Activated CD8-positive, alpha-beta T cell treated with anti-CD3 and anti-CD28 coated beads for 36 hours (primary cell): ENCODE data around the gene MTG1. TPM values are rescaled to one million over a fixed set of nuclear protein-coding genes. Genes with fewer than 3 reads are reported as not detected.

Experiments
- ATAC-seq: fragments of 200-7000 bp; cut with Tn5 transposase; one replicate; pipeline ENCODE4 v1.10.0; 2021; ENCODE audit warnings: mild to moderate bottlenecking, moderate library complexity
- CTCF ChIA-PET: fragments of 350-600 bp; sonication (Branson Sonifier 250); formaldehyde crosslinking; loops from one replicate; lab custom pipeline; 2021; ENCODE audit warnings: antibody characterized with exemption; lab: Charles Lee
- POLR2A ChIA-PET: fragments of 350-600 bp; sonication (Branson Sonifier 250); formaldehyde crosslinking; loops from one replicate; lab custom pipeline; 2021; ENCODE audit warnings: antibody characterized with exemption; lab: Charles Lee
- DNase-seq: peaks from one replicate; pipeline ENCODE4 v3.0.0-alpha.2; 2020
- H3K27ac Mint-ChIP-seq: one replicate; pipeline ENCODE4 v1.8.0; 2021; ENCODE audit warnings: mild to moderate bottlenecking, mixed read lengths
- H3K27me3 Mint-ChIP-seq: one replicate; pipeline ENCODE4 v1.8.0; 2021; ENCODE audit warnings: mixed read lengths
- H3K36me3 Mint-ChIP-seq: one replicate; pipeline ENCODE4 v1.8.0; 2021; ENCODE audit warnings: low read depth, mixed read lengths
- H3K4me1 Mint-ChIP-seq: one replicate; pipeline ENCODE4 v1.8.0; 2021; ENCODE audit warnings: low read depth, mixed read lengths
- H3K4me3 Mint-ChIP-seq: one replicate; pipeline ENCODE4 v1.8.0; 2021; ENCODE audit warnings: mild to moderate bottlenecking, moderate library complexity, mixed read lengths
- H3K9me3 Mint-ChIP-seq: one replicate; pipeline ENCODE4 v1.8.0; 2021; ENCODE audit warnings: mixed read lengths
- intact Hi-C: fragments of 100-400 bp; cut with micrococcal nuclease; formaldehyde crosslinking; loops from one replicate; pipeline ENCODE4 v1.10.0; 2022
- total RNA-seq, 2 experiments: library from RNA; stranded (reverse); gene quantifications; one replicate each; pipeline ENCODE4 v1.2.3, GENCODE V29; 2021
- TF ChIP-seq, protein P1 (sequence below): fragments of 200-600 bp; IDR thresholded peaks from one replicate; pipeline ENCODE4 v1.8.0; 2022; ENCODE audit warnings: antibody characterized with exemption, mild to moderate bottlenecking

Gene MTG1
- total RNA-seq, 2 experiments from 2014 or later, result 45.7 to 48.9 TPM

DNA sequence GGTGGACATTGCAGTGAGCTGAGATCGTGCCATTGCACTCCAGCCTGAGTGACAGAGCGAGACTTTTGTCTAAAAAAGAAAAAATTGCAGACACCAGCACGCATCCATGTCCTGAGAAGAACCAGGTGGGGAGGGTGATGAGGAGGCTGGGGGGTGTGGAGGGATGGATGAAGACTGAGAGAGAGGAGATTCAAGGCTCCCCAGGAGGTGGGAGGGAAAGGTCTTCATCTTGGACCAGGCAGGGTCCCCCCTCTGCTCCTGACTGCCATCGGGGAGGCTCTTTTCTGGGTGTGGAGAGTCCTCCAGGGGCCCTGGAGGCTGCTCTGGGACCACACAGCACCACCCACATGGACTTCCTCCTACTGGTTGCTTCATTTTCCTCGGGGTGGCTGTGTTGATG is 61.2 kb downstream of the MTG1 start:
- POLR2A ChIA-PET, result no interaction called here
- DNase-seq, result no peak
- no peaks in the 10 kb centered on the region for H3K27me3 Mint-ChIP-seq
- TF ChIP-seq, protein P1, sequence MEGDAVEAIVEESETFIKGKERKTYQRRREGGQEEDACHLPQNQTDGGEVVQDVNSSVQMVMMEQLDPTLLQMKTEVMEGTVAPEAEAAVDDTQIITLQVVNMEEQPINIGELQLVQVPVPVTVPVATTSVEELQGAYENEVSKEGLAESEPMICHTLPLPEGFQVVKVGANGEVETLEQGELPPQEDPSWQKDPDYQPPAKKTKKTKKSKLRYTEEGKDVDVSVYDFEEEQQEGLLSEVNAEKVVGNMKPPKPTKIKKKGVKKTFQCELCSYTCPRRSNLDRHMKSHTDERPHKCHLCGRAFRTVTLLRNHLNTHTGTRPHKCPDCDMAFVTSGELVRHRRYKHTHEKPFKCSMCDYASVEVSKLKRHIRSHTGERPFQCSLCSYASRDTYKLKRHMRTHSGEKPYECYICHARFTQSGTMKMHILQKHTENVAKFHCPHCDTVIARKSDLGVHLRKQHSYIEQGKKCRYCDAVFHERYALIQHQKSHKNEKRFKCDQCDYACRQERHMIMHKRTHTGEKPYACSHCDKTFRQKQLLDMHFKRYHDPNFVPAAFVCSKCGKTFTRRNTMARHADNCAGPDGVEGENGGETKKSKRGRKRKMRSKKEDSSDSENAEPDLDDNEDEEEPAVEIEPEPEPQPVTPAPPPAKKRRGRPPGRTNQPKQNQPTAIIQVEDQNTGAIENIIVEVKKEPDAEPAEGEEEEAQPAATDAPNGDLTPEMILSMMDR, result no peak
- no peaks in the 10 kb centered on the region for H3K4me1 Mint-ChIP-seq
- H3K9me3 Mint-ChIP-seq, result no peaks in the 10 kb centered on the region
- ATAC-seq, result no peak
- H3K27ac Mint-ChIP-seq, result no peak overlapping the region
- intact Hi-C loops, result no loop called here
- CTCF ChIA-PET, result interaction anchor here (0.7 kb wide), 1 partner anchor 65 kb away, joined by 3 read pairs; no protein-coding TSS in a partner anchor
- H3K36me3 Mint-ChIP-seq, result no peaks in the 10 kb centered on the region
- no peak overlapping the region for H3K4me3 Mint-ChIP-seq

DNA sequence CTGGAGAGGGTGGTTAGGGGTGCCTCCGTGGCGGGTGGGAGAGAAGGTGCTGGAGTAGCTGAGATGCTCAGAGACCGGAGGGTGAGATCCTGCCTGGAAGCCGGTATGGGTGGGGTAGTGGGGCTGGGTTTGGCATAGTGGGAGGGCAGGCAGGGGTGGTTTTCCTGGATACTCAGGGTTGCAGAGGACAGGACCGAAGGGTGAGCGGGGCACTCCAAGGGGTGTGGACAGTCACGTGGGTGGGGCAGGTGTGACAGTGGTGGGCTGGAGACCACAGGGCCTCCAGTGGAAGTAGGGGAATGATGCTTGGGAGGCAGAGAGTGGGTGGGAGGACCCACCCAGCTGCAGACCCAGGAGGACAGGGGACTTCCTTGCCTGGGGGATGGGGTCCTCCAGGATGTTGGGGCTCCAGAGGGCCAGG is 61.7 kb downstream of the MTG1 start:
- CTCF ChIA-PET, result no interaction called here
- ATAC-seq, result no peak
- H3K4me3 Mint-ChIP-seq, result no peak overlapping the region
- POLR2A ChIA-PET, result no interaction called here
- H3K4me1 Mint-ChIP-seq, result no peaks in the 10 kb centered on the region
- no peaks in the 10 kb centered on the region for H3K36me3 Mint-ChIP-seq
- DNase-seq, result no peak
- TF ChIP-seq, protein P1, result no peak
- no peak overlapping the region for H3K27ac Mint-ChIP-seq
- H3K9me3 Mint-ChIP-seq, result no peaks in the 10 kb centered on the region
- intact Hi-C loops, result no loop called here
- H3K27me3 Mint-ChIP-seq, result no peaks in the 10 kb centered on the region

DNA sequence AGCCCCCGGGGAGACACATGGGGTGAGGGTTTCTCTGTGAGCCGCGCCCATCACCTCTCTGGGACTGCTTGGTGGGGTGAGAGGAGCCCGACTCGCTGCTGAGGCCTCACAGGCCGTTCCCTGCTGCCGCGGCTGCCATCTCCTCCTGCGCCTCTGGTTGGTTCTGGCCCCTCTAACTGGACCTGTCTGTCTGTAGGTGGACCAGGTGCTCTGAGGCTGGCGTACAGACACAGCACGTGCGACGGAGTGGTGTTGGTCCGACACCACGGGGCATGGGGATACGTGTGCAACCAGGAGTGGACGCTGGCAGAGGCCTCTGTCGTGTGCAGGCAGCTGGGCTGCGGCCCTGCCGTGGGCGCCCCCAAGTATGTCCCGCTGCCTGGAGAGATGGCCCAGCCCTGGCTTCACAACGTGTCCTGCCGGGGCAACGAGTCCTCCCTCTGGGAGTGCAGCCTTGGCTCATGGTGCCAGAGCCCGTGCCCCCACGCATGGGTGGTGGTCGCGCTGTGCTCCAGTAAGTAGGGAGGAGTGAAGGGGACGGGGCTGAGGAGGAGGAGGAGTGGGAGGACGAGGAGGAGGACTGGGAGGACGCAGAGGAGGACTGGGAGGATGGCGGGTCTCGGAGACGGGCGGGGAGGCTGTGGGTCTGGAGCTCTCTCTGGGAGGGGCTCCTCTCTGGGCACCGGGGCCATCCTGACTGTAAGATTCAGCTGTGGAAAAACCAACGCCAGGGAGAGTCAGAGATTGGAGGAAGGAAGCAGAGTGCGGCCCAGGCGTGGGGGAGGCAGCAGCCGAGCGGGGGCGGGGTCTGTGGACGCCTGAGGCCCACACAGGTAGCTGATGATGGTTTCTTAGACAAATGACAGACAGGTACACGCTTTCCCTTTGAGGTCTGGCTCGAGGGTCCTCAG is 62.3 kb downstream of the MTG1 start:
- no peaks in the 10 kb centered on the region for H3K27me3 Mint-ChIP-seq
- CTCF ChIA-PET, result interaction anchor here (1.8 kb wide), 1 partner anchor 18 kb away, joined by 9 read pairs; no protein-coding TSS in a partner anchor
- POLR2A ChIA-PET, result no interaction called here
- ATAC-seq (no peak), DNase-seq (no peak)
- H3K27ac Mint-ChIP-seq, result no peak overlapping the region
- no peaks in the 10 kb centered on the region for H3K4me1 Mint-ChIP-seq
- TF ChIP-seq, protein P1, result no peak
- intact Hi-C loops, result no loop called here
- no peaks in the 10 kb centered on the region for H3K36me3 Mint-ChIP-seq
- H3K9me3 Mint-ChIP-seq, result no peaks in the 10 kb centered on the region
- no peak overlapping the region for H3K4me3 Mint-ChIP-seq

DNA sequence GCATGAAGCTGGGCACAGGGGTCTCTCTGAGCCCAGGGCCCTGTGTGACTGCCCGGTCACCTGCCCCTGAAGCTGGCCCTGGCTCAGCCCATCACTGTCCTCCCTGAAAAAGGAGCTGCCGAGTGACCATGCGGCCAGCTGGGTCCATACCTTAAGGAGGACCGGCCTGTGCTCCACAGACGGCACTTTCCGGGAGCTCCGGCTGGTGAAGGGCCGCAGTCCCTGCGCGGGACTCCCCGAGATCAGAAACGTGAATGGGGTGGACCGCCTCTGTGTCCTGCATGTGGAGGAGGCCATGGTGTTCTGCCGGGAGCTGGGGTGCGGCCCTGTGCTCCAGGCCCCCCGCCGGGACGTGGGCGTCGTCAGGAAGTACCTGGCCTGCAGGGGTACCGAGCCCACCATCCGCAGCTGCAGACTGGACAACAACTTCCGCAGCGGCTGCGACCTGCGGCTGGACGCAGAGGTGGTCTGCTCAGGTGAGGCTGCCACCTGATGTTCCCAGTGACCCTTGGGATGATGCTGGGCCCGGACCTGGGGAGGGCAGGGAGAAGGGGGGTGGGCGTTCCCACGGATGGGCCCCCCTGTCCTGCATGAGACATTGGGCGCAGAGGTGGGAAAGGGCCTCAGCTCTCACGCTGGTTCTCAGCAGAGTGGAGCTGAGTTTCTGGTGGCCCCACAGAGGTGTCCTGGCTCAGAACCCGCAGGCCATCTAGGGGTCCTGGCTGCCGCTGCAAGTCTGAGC is 63.3 kb downstream of the MTG1 start:
- intact Hi-C loops, result no loop called here
- Mint-ChIP-seq H3K36me3 (no peaks in the 10 kb centered on the region), H3K27me3 (no peaks in the 10 kb centered on the region), H3K4me1 (no peaks in the 10 kb centered on the region), H3K9me3 (no peaks in the 10 kb centered on the region), H3K27ac (no peak overlapping the region), H3K4me3 (no peak overlapping the region)
- TF ChIP-seq, protein P1, result no peak
- ChIA-PET POLR2A (no interaction called here), CTCF (interaction anchor here (1.8 kb wide), 1 partner anchor 19 kb away, joined by 9 read pairs; no protein-coding TSS in a partner anchor)
- DNase-seq, result no peak
- ATAC-seq, result no peak
